HepG2 (cell line): ENCODE measurements around the gene STIP1. TPM values are rescaled to one million over a fixed set of nuclear protein-coding genes. Genes with fewer than 3 reads are reported as not detected.
A peak's percentile ranks its signal among the peaks of the same experiment; 100 is the strongest.

Experiments used
- ARID3A ChIP-seq: IDR thresholded peaks from 2 replicates; pipeline ENCODE4 v1.6.1; 2012; ENCODE audit warnings: low read depth, low read length, improper control_type of control experiment
- BORCS8-MEF2B ChIP-seq: sonication (generic); formaldehyde crosslinking; IDR thresholded peaks from 2 replicates; pipeline ENCODE4 v1.8.0; 2022; ENCODE audit warnings: mild to moderate bottlenecking, missing genetic modification reagents
- CENPT ChIP-seq: sonication (generic); formaldehyde crosslinking; IDR thresholded peaks from 2 replicates; pipeline ENCODE4 v1.8.0; 2022; ENCODE audit warnings: low read depth, mild to moderate bottlenecking, moderate library complexity, missing genetic modification reagents
- CSRNP1 ChIP-seq: sonication (generic); formaldehyde crosslinking; IDR thresholded peaks from 2 replicates; pipeline ENCODE4 v1.8.1; 2023; ENCODE audit warnings: mild to moderate bottlenecking, missing genetic modification reagents
- HDAC1 ChIP-seq: sonication (generic); formaldehyde crosslinking; IDR thresholded peaks from 2 replicates; pipeline ENCODE4 v1.5.1; 2020; ENCODE audit warnings: mild to moderate bottlenecking, missing genetic modification reagents
- HOXA5 ChIP-seq: sonication (generic); formaldehyde crosslinking; IDR thresholded peaks from 2 replicates; pipeline ENCODE4 v1.4.0; 2020; ENCODE audit warnings: missing genetic modification reagents
- MED1 ChIP-seq: sonication (generic); formaldehyde crosslinking; IDR thresholded peaks from 2 replicates; pipeline ENCODE4 v1.4.0; 2020; ENCODE audit warnings: missing genetic modification reagents
- NPAS2 ChIP-seq: sonication (generic); formaldehyde crosslinking; IDR thresholded peaks from 2 replicates; pipeline ENCODE4 v1.8.0; 2022; ENCODE audit warnings: mild to moderate bottlenecking, missing genetic modification reagents, borderline replicate concordance
- PHF20 ChIP-seq: sonication (generic); formaldehyde crosslinking; IDR thresholded peaks from 2 replicates; pipeline ENCODE4 v1.5.0; 2020; ENCODE audit warnings: mild to moderate bottlenecking, missing genetic modification reagents
- RXRB ChIP-seq: IDR thresholded peaks from 2 replicates; pipeline ENCODE4 v1.6.1; 2016; ENCODE audit warnings: borderline replicate concordance, missing genetic modification reagents, missing compliant biosample characterization
- SMAD9 ChIP-seq: sonication (generic); formaldehyde crosslinking; IDR thresholded peaks from 2 replicates; pipeline ENCODE4 v1.5.1; 2020; ENCODE audit warnings: mild to moderate bottlenecking, missing genetic modification reagents
- SMARCE1 ChIP-seq: fragments of 450-650 bp; IDR thresholded peaks from 2 replicates; pipeline ENCODE4 v1.6.1; 2017; ENCODE audit warnings: borderline replicate concordance
- TCF12 ChIP-seq, 2 experiments: fragments of 450-650 bp in 1 of 2; sonication (generic) in 1 of 2; formaldehyde crosslinking in 1 of 2; IDR thresholded peaks; 2 replicates each; pipeline versions ENCODE4 v1.6.1 to v1.8.0; 2017 to 2022; ENCODE audit warnings: antibody characterized with exemption in 1 of 2, mild to moderate bottlenecking in 1 of 2, missing genetic modification reagents in 1 of 2, moderate library complexity in 1 of 2
- THAP8 ChIP-seq: sonication (generic); formaldehyde crosslinking; IDR thresholded peaks from 2 replicates; pipeline ENCODE4 v1.5.1; 2020; ENCODE audit warnings: missing genetic modification reagents, mild to moderate bottlenecking, borderline replicate concordance
- ZNF180 ChIP-seq: sonication (generic); formaldehyde crosslinking; IDR thresholded peaks from 2 replicates; pipeline ENCODE4 v1.4.0; 2020; ENCODE audit warnings: low read depth, missing genetic modification reagents, borderline replicate concordance
- ZNF232 ChIP-seq: sonication (generic); formaldehyde crosslinking; IDR thresholded peaks from 2 replicates; pipeline ENCODE4 v1.4.0; 2020; ENCODE audit warnings: missing genetic modification reagents, borderline replicate concordance
- ZNF264 ChIP-seq: sonication (generic); formaldehyde crosslinking; IDR thresholded peaks from 2 replicates; pipeline ENCODE4 v1.4.0; 2020; ENCODE audit warnings: missing genetic modification reagents
- ZNF570 ChIP-seq: sonication (generic); formaldehyde crosslinking; IDR thresholded peaks from 2 replicates; pipeline ENCODE4 v1.4.0; 2020; ENCODE audit warnings: mild to moderate bottlenecking, missing genetic modification reagents, borderline replicate concordance
- ZNF703 ChIP-seq: sonication (generic); formaldehyde crosslinking; IDR thresholded peaks from 2 replicates; pipeline ENCODE4 v1.5.1; 2020; ENCODE audit warnings: missing genetic modification reagents, mild to moderate bottlenecking, moderate library complexity, borderline replicate concordance
- polyA plus RNA-seq, 8 experiments: library from polyadenylated mRNA; depleted of rRNA in 3 of 8; stranded (reverse) in 7 of 8; unstranded in 1 of 8; fragments of >200 nt; fragmentation: Illumina TruSeq in 4 of 8; extraction: Trizol in 4 of 8; gene quantifications; 2 replicates each; pipeline versions ENCODE4 v1.2.1 to v1.2.3, GENCODE V29; 2011 to 2016; ENCODE audit warnings: low read depth in 4 of 8, missing spikeins in 1 of 8, mixed read lengths in 1 of 8; ENCODE audit not compliant: insufficient read depth in 1 of 8
- total RNA-seq, 5 experiments: library from RNA; depleted of rRNA; stranded (reverse); fragments of >200 nt; fragmentation: Illumina TruSeq; extraction: Trizol; gene quantifications; 2 replicates each; pipeline ENCODE4 v1.2.3, GENCODE V29; 2016; ENCODE audit warnings: low read depth in 1 of 5
- TF ChIP-seq, protein P1 (sequence below): sonication (generic); formaldehyde crosslinking; IDR thresholded peaks from 2 replicates; pipeline ENCODE4 v1.4.0; 2020; ENCODE audit warnings: missing genetic modification reagents, borderline replicate concordance

Gene STIP1
- total and polyA plus RNA-seq, 2 of the 13 experiments (the other 11 are each of a cell fraction or from before 2014, with no cell fraction given): 81.1 to 217 TPM

DNA sequence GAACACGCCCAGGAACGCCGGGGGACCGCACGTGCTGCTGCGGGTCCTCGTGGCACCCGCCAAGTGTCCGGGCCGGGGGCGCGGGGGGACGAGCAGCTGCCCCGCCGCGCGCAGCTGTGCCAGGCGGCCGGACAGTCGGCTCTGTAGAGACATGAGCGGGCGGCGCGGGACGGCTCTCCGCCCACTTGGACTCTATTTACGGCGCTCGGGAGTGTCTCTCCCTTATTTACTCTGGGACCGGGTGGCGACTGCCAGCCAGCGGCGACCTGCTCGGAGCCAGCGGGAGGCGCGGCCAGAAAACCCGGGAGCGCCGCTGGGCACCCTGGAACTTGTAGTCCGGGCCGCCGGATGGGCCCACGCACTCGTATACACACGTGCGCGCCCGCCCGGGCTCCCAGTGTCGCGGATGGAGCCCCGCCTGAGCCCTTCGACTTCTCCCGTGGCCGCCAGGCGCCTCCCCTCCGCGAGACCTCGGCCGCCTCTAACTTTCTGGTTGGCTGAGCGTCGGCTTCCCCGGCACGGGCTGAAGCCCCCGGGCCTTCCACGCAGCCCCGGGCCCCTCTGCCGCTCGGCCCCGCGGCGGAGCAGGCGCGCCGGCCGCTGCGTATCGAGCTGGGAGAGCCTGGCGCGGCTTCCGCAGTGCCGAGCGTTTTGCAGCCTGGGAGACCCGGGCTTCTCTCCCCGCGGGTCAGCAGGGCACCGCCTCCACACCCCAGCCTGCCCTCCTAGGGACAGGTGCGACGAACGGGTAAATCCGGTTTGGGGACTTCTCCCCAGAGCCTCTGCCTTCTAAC, 19.9 kb upstream of the STIP1 start, which contains the start of gene MACROD1 (continued):
- TF ChIP-seq CSRNP1 (CRISPR knock-in tag) (no peak; the same call in 1 of the 2 replicates), CENPT (CRISPR knock-in tag) (no peak; the same call in 1 of the 2 replicates), ZNF180 (CRISPR knock-in tag) (no peak), BORCS8-MEF2B (CRISPR knock-in tag) (peak; percentile 32), ZNF232 (CRISPR knock-in tag) (peak; percentile 60; the same call in 1 of the 2 replicates), ZNF703 (CRISPR knock-in tag) (no peak), MED1 (CRISPR knock-in tag) (peak; percentile 59), HOXA5 (CRISPR knock-in tag) (peak; percentile 60; the same call in 1 of the 2 replicates), ZNF264 (CRISPR knock-in tag) (no peak), SMARCE1 (no peak), ARID3A (no peak), NPAS2 (CRISPR knock-in tag) (no peak), ZNF570 (CRISPR knock-in tag) (no peak), HDAC1 (CRISPR knock-in tag) (peak; percentile 83), SMAD9 (CRISPR knock-in tag) (0 out of 2 replicates have a peak, but pooled peaks have one; percentile 34), TCF12 (IDR thresholded peaks at IDR 0.05) (no peak), TCF12 (CRISPR knock-in tag; IDR thresholded peaks at IDR 0.05) (no peak), PHF20 (CRISPR knock-in tag) (no peak; the same call in 1 of the 2 replicates), THAP8 (no peak), RXRB (CRISPR knock-in tag) (no peak)
- TF ChIP-seq, protein P1, sequence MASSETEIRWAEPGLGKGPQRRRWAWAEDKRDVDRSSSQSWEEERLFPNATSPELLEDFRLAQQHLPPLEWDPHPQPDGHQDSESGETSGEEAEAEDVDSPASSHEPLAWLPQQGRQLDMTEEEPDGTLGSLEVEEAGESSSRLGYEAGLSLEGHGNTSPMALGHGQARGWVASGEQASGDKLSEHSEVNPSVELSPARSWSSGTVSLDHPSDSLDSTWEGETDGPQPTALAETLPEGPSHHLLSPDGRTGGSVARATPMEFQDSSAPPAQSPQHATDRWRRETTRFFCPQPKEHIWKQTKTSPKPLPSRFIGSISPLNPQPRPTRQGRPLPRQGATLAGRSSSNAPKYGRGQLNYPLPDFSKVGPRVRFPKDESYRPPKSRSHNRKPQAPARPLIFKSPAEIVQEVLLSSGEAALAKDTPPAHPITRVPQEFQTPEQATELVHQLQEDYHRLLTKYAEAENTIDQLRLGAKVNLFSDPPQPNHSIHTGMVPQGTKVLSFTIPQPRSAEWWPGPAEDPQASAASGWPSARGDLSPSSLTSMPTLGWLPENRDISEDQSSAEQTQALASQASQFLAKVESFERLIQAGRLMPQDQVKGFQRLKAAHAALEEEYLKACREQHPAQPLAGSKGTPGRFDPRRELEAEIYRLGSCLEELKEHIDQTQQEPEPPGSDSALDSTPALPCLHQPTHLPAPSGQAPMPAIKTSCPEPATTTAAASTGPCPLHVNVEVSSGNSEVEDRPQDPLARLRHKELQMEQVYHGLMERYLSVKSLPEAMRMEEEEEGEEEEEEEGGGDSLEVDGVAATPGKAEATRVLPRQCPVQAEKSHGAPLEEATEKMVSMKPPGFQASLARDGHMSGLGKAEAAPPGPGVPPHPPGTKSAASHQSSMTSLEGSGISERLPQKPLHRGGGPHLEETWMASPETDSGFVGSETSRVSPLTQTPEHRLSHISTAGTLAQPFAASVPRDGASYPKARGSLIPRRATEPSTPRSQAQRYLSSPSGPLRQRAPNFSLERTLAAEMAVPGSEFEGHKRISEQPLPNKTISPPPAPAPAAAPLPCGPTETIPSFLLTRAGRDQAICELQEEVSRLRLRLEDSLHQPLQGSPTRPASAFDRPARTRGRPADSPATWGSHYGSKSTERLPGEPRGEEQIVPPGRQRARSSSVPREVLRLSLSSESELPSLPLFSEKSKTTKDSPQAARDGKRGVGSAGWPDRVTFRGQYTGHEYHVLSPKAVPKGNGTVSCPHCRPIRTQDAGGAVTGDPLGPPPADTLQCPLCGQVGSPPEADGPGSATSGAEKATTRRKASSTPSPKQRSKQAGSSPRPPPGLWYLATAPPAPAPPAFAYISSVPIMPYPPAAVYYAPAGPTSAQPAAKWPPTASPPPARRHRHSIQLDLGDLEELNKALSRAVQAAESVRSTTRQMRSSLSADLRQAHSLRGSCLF (CRISPR knock-in tag): no peak
